ENCODE results near the gene WDFY3.

The WDFY3 gene, protein sequence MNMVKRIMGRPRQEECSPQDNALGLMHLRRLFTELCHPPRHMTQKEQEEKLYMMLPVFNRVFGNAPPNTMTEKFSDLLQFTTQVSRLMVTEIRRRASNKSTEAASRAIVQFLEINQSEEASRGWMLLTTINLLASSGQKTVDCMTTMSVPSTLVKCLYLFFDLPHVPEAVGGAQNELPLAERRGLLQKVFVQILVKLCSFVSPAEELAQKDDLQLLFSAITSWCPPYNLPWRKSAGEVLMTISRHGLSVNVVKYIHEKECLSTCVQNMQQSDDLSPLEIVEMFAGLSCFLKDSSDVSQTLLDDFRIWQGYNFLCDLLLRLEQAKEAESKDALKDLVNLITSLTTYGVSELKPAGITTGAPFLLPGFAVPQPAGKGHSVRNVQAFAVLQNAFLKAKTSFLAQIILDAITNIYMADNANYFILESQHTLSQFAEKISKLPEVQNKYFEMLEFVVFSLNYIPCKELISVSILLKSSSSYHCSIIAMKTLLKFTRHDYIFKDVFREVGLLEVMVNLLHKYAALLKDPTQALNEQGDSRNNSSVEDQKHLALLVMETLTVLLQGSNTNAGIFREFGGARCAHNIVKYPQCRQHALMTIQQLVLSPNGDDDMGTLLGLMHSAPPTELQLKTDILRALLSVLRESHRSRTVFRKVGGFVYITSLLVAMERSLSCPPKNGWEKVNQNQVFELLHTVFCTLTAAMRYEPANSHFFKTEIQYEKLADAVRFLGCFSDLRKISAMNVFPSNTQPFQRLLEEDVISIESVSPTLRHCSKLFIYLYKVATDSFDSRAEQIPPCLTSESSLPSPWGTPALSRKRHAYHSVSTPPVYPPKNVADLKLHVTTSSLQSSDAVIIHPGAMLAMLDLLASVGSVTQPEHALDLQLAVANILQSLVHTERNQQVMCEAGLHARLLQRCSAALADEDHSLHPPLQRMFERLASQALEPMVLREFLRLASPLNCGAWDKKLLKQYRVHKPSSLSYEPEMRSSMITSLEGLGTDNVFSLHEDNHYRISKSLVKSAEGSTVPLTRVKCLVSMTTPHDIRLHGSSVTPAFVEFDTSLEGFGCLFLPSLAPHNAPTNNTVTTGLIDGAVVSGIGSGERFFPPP (N-terminal part only)

DNA sequence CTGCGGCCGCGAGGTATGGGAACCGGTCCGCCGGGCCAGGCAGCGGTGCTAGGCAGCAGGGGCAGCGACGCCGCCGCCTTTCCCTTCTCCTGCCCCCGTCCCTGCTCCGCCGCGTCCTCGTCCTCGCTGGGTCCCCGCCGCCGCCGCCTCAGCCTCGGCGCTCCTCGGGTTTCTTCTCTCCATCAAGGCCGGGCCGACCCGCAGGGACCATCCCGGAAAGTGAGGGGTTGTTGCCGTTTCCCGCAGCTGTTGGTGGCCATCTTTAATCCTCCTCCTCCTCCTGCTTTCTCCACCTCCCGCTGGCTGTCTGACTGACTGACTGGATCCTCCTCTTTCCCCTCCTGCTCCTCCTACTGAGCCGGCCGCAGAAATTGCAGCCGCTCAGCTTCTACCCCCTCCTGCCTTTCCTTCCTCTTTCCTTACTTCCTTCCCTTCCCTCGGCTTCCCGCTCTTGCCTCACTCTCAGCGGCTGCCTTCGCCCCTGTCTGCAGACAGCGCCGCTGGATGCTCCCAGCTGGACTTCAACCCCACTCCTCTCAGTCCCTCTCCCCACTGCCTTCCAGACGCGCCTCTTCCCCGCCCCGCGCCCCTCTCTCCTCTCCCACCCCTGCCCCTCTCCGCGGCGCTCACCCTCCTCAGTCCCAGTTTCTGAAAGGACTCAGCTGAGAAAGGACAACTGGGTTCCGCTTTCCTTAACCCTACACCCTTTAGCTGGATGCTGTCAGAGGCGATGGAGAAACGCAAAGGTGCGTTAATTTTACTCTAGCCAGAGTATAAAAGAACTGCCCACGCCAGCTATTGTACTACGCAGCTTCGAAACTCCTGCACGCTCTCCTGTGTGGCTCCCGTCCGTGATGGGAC lies at the start of gene WDFY3:
Gene WDFY3, minus strand, starts transcription at position 309 of the 861 bp plus-strand sequence. CDS start 106,099 bp downstream, outside the sequence.
- peak within 1 kb of the TSS; percentile 97 for H3K27ac ChIP-seq
- no peak for TF ChIP-seq CTCF (conservative IDR thresholded peaks at IDR 0.05)

- no peak overlapping the region for H3K27ac ChIP-seq
- TF ChIP-seq CTCF (conservative IDR thresholded peaks at IDR 0.05): no peak
Observed at GRCh38 chr4:85005865-85006377, 39.4 kb upstream of the WDFY3 start.

- H3K27ac ChIP-seq: no peak overlapping the region
- no peak for TF ChIP-seq CTCF (conservative IDR thresholded peaks at IDR 0.05)
Observed at GRCh38 chr4:85000343-85000742, 33.9 kb upstream of the WDFY3 start.

DNA sequence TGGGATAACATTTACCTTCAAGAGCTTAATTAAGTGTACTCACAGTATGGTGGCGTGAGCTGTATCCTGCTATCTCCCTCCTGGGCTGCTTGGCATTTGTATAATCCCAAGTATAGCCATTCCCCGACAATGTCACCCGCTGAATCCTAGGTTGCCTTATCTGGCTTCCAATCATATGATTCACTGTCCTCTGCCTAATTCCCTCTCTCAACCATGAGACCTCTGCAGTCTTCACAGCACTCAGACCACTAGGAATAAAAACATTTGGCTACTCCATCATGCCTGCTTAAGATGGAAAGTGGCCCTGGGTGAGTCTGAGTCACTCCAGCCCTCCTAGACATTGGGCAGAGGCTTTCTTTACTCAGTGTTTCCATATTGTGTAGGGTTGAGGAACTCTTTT lies 28.9 kb upstream of the WDFY3 start:
- TF ChIP-seq CTCF (conservative IDR thresholded peaks at IDR 0.05): no peak

GRCh38 chr4:84994280-84994679 lies 27.8 kb upstream of the WDFY3 start:
- no peak overlapping the region for H3K27ac ChIP-seq
- TF ChIP-seq CTCF (conservative IDR thresholded peaks at IDR 0.05): no peak

More for the DNA sequence above, 28.9 kb upstream of the WDFY3 start:
- no peak overlapping the region for H3K27ac ChIP-seq

GRCh38 chr4:84985952-84986351 lies 19.5 kb upstream of the WDFY3 start:
- TF ChIP-seq CTCF (conservative IDR thresholded peaks at IDR 0.05): no peak
- no peak overlapping the region for H3K27ac ChIP-seq
